ENCODE measurements around the gene IL36B. TPM values are rescaled to one million over a fixed set of nuclear protein-coding genes. Genes with fewer than 3 reads are reported as not detected.

The IL36B gene
- total and polyA plus RNA-seq, 9 of the 15 experiments (the other 6 are each of a cell fraction or from before 2014, with no cell fraction given) = not detected

DNA sequence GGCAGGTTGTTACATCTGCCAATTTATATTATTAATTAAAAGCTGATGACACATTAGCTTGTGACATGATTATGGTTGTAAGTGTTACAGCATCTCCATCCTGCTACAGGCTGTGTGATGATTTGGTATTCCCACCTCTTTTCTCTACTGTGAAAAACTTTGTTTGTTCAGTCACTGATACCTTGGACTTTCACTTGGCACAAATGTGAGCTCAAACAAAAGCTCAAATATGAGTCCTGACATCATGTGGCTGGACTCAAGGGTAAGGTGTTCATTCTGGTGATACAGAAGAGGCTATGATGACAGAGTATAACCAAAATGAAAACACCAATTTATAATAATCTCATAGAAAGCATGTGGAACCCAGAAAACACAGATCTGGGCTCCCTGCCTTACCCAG lies 58.8 kb downstream of the IL36B start:
- FAIRE-seq (no peak), ATAC-seq (no peak), DNase-seq (ENCODE audit: extremely low read depth in 1 of 4, low spot score in 3 of 4) (no peak)
- Histone ChIP-seq H2AFZ (ENCODE audit: low read depth, low read length) (no peak overlapping the region), H3K9me3 (replicated peaks; ENCODE audit: control insufficient read depth, insufficient read depth, low read depth, low read length) (no peaks in the 10 kb centered on the region), H3K4me3 (no peak overlapping the region), H3K4me2 (ENCODE audit: insufficient read depth, low read length) (no peak overlapping the region), H3K27ac (ENCODE audit: extremely low read depth, low read depth, low read length) (no peak overlapping the region), H3K79me2 (ENCODE audit: control insufficient read depth, insufficient read depth, low read length) (no peaks in the 10 kb centered on the region), H3K4me1 (replicated peaks in 1 of 2; ENCODE audit: control insufficient read depth in 2 of 2, insufficient read depth in 2 of 2, low read length in 2 of 2) (no peaks in the 10 kb centered on the region), H3K9me1 (ENCODE audit: control insufficient read depth, insufficient read depth, low read length) (no peaks in the 10 kb centered on the region), H3K36me3 (ENCODE audit: control insufficient read depth, insufficient read depth, low read length) (no peaks in the 10 kb centered on the region), H3K9ac (ENCODE audit: insufficient read depth in 1 of 2, low read depth in 2 of 2, low read length in 2 of 2) (no peak overlapping the region), H4K20me1 (replicated peaks; ENCODE audit: control insufficient read depth, insufficient read depth, low read length) (no peaks in the 10 kb centered on the region), H3K27me3 (ENCODE audit: control insufficient read depth in 2 of 2, insufficient read depth in 2 of 2, low read length in 2 of 2) (no peaks in the 10 kb centered on the region)
- no TSS peak for BruUV-seq (replicated peaks)
- TF ChIP-seq JUN (IDR thresholded peaks at IDR 0.05; ENCODE audit: borderline replicate concordance, low read depth, low read length) (no peak), JUN (CRISPR knock-in tag; IDR thresholded peaks at IDR 0.05; ENCODE audit: borderline replicate concordance) (no peak), GATAD2A (IDR thresholded peaks at IDR 0.05) (no peak), RBM15 (IDR thresholded peaks at IDR 0.05; ENCODE audit: insufficient read depth, low read length) (no peak), MTA3 (IDR thresholded peaks at IDR 0.05; ENCODE audit: borderline replicate concordance) (no peak), CBX1 (IDR thresholded peaks at IDR 0.05; ENCODE audit: low read depth) (no peak), HDAC3 (IDR thresholded peaks at IDR 0.05; ENCODE audit: borderline replicate concordance, partially characterized antibody) (no peak), FOXJ3 (CRISPR knock-in tag; IDR thresholded peaks at IDR 0.05) (no peak)
- intact Hi-C loops (cut with micrococcal nuclease) (no loop called here), in situ Hi-C loops (cut with MboI) (no loop called here)
- CTCF ChIA-PET (ENCODE audit: low intra/inter-chr PET ratio) = no interaction called here
- POLR2A ChIA-PET = interaction anchor here (0.6 kb wide), 1 partner anchor 38 kb away, joined by 4 read pairs; no protein-coding TSS in a partner anchor

DNA sequence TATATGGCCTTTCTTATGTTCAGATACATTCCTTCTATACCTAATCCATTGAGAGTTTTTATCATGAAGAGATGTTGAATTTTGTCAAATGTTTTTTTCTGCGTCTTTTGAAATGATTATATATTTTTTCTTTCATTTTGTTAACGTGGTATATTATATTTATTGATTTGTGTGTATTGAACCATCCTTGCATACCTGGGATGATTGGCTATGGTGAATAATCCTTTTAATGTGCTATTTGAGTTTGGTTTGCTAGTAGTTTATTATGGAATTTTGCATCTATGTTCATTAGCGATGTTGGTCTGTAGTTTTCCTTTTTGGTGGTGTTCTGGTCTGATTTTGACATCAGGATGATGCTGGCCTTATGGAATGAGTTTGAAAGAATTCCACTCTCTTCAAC lies 63.1 kb downstream of the IL36B start:
- no peaks in the 10 kb centered on the region for H3K9me3 ChIP-seq (replicated peaks; ENCODE audit: control insufficient read depth, insufficient read depth, low read depth, low read length)
- in situ Hi-C loops (cut with MboI) (no loop called here), intact Hi-C loops (cut with micrococcal nuclease) (no loop called here)
- no peak overlapping the region for H3K9ac ChIP-seq (ENCODE audit: insufficient read depth in 1 of 2, low read depth in 2 of 2, low read length in 2 of 2)
- no peaks in the 10 kb centered on the region for H4K20me1 ChIP-seq (replicated peaks; ENCODE audit: control insufficient read depth, insufficient read depth, low read length)
- H3K27me3 ChIP-seq (ENCODE audit: control insufficient read depth in 2 of 2, insufficient read depth in 2 of 2, low read length in 2 of 2) = no peaks in the 10 kb centered on the region; a peak in 1 of 5 replicates
- H3K4me3 ChIP-seq = no peak overlapping the region
- no peaks in the 10 kb centered on the region for H3K79me2 ChIP-seq (ENCODE audit: control insufficient read depth, insufficient read depth, low read length)
- no peak for FAIRE-seq
- no peak for DNase-seq (ENCODE audit: extremely low read depth in 1 of 4, low spot score in 3 of 4)
- no peaks in the 10 kb centered on the region for H3K9me1 ChIP-seq (ENCODE audit: control insufficient read depth, insufficient read depth, low read length)
- ChIA-PET POLR2A (no interaction called here), CTCF (ENCODE audit: low intra/inter-chr PET ratio) (no interaction called here)
- no peaks in the 10 kb centered on the region for H3K4me1 ChIP-seq (replicated peaks in 1 of 2; ENCODE audit: control insufficient read depth in 2 of 2, insufficient read depth in 2 of 2, low read length in 2 of 2)
- no peak overlapping the region for H3K4me2 ChIP-seq (ENCODE audit: insufficient read depth, low read length)
- no TSS peak for BruUV-seq (replicated peaks)
- no peak overlapping the region for H2AFZ ChIP-seq (ENCODE audit: low read depth, low read length)
- TF ChIP-seq ZNF507 (tag; conservative IDR thresholded peaks at IDR 0.05) (peak; percentile 40; the same call in 1 of the 2 replicates), KAT8 (IDR thresholded peaks at IDR 0.05; ENCODE audit: low read depth) (no peak), ZNF324 (CRISPR knock-in tag; IDR thresholded peaks at IDR 0.05) (peak; percentile 99)
- no peak for ATAC-seq
- 2% methylated on average over 3 of the region's 3 CpGs for WGBS (ENCODE audit: insufficient coverage, low coverage, missing lambda C conversion rate)
- no peak overlapping the region for H3K27ac ChIP-seq (ENCODE audit: extremely low read depth, low read depth, low read length)
- no peaks in the 10 kb centered on the region for H3K36me3 ChIP-seq (ENCODE audit: control insufficient read depth, insufficient read depth, low read length)
